NCI-H345 treated with DMSO at 0.1 percent for 48 hours (cell line): Measurements from ENCODE around the gene EGFR.

ENCODE experiments used
- DNase-seq: peaks from one replicate; lab custom pipeline; 2025; ENCODE audit not compliant: unreplicated experiment; lab: John Stamatoyannopoulos, UW

Gene EGFR

DNA sequence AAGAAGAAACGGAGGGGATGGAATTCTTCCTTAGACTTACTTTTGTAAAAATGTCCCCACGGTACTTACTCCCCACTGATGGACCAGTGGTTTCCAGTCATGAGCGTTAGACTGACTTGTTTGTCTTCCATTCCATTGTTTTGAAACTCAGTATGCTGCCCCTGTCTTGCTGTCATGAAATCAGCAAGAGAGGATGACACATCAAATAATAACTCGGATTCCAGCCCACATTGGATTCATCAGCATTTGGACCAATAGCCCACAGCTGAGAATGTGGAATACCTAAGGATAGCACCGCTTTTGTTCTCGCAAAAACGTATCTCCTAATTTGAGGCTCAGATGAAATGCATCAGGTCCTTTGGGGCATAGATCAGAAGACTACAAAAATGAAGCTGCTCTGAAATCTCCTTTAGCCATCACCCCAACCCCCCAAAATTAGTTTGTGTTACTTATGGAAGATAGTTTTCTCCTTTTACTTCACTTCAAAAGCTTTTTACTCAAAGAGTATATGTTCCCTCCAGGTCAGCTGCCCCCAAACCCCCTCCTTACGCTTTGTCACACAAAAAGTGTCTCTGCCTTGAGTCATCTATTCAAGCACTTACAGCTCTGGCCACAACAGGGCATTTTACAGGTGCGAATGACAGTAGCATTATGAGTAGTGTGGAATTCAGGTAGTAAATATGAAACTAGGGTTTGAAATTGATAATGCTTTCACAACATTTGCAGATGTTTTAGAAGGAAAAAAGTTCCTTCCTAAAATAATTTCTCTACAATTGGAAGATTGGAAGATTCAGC lies 187.6 kb downstream of the EGFR start:
- no peak for DNase-seq

DNA sequence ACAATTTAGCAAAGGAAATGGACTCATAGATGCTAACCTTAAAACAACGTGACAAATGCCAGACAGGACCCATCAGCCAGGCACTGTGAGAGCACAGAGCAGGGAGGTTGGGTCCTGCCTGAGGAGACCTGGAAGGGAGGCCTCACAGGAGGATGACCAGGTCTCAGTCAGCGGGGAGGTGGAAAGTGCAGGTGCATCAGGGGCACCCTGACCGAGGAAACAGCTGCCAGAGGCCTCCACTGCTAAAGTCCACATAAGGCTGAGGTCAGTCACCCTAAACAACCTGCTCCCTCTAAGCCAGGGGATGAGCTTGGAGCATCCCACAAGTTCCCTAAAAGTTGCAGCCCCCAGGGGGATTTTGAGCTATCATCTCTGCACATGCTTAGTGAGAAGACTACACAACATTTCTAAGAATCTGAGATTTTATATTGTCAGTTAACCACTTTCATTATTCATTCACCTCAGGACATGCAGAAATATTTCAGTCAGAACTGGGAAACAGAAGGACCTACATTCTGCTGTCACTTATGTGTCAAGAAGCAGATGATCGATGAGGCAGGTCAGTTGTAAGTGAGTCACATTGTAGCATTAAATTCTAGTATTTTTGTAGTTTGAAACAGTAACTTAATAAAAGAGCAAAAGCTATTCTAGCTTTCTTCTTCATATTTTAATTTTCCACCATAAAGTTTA lies 188.8 kb downstream of the EGFR start:
- no peak for DNase-seq

DNA sequence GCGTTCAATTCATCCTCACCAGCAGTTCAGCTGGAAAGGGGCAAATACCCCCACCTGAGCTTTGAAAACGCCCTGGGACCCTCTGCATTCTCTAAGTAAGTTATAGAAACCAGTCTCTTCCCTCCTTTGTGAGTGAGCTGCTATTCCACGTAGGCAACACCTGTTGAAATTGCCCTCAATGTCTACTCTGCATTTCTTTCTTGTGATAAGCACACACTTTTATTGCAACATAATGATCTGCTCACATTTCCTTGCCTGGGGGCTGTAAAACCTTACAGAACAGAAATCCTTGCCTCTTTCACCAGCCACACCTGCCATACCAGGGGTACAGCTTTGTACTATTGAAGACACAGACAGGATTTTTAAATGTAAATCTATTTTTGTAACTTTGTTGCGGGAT lies 190.5 kb downstream of the EGFR start:
- no peak for DNase-seq

DNA sequence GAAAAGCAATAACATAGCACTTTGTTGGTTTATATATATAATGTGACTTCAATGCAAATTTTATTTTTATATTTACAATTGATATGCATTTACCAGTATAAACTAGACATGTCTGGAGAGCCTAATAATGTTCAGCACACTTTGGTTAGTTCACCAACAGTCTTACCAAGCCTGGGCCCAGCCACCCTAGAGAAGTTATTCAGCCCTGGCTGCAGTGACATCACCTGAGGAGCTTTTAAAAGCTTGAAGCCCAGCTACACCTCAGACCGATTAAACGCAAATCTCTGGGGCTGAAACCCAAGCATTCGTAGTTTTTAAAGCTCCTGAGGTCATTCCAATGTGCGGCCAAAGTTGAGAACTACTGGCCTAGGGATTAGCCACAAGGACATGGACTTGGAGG lies 191.4 kb downstream of the EGFR start:
- no peak for DNase-seq

DNA sequence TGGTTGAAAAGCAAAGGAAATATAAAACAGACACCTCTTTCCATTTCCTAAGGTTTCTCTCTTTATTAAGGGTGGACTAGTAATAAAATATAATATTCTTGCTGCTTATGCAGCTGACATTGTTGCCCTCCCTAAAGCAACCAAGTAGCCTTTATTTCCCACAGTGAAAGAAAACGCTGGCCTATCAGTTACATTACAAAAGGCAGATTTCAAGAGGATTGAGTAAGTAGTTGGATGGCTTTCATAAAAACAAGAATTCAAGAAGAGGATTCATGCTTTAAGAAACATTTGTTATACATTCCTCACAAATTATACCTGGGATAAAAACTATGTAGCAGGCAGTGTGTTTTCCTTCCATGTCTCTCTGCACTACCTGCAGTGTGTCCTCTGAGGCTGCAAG lies 191.9 kb downstream of the EGFR start:
- no peak for DNase-seq

DNA sequence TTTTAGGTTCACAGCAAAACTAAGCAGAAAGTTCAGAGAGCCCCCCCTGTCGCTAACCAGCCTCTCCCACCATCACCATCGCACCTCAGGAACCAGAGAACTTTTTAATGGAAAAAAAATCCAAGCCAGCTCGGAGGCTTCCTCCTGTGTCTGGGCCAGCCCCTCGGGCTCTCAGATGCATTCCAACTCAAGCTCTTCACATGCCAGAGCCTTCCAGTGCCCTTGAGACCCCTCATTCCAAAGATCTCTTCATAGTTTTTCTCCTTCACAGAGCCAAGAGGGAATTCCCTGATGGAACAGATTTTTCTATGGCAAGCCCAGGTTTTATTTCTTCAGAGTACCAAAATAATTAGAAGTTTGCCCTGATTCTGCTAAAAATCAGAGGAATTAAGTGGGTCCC lies 192.9 kb downstream of the EGFR start:
- no peak for DNase-seq

DNA sequence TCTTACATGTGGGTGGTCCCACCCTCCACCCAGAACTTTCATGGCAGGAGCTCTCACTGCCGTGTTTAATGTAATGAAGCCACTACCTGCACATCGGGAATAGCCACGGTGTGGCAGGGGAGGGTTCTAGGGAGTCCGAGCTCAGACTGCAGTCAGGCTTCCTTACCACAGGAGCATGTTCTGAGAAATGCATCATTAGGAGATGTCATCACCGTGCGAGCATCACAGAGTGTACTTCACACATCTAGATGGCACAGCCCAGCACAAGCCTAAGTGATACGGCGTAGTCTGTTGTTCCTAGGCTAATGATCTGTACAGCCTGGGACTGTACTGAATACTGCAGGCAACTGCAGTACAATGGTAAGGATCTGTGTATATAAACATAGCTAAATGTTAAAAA lies 193.4 kb downstream of the EGFR start:
- DNase-seq: no peak

DNA sequence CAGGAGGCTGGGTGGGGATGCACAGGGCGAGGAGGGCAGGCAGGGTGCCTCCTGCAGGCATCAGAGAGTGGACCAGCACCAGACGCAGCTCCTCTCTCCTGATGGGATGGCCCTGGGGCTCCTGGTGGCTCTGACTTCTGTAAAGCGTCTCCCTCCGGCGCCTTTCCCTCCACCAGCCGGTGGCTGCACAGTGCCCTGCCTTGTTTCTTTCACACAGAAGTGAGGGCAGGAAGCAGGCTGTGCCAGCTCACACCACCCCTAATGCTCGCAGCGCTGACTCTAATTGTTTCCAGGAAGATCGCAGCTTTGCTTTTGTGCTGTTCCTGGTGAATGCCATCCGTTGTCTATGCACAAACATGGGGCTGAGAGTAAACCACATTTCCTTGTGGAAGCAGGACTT lies 194.0 kb downstream of the EGFR start:
- DNase-seq: no peak

DNA sequence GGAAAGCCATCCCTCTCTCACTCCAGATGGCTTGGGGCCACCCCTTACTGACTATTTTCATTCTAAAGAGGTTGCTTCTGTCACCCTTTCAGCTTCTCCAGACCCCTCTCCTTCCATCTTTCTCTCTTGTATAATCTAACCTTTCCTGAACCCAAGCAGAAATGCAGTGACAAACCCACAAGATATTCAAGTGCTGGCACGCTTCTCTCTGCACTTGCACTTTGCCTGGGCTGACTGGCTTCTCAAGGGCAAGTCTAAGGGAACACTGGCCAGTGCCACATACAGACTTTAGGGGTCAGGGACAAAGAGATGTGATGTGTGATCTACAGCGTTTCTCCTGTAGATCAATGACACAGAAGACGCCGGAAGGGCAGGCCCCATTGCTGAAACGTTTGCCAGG lies 195.9 kb downstream of the EGFR start:
- DNase-seq: no peak

DNA sequence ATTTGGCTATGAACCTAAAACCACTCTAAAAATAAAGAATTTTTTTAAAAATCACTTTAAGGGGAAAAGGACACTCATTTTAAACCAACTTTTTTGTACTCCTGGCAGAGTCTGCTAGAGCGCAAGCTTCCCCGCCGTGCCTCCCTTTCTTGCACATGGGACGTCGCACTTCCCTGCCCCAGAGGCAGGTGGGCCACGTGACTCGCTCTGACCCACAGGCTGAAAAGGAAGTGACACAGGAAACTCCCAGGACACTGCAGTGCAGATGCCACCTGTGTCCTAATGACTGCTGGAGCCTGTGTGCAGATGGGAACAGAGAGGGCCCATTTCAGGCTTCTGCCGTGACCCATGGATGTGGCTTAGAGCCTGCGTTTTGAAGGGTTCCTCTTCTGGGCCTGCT lies 204.2 kb downstream of the EGFR start:
- DNase-seq: no peak

DNA sequence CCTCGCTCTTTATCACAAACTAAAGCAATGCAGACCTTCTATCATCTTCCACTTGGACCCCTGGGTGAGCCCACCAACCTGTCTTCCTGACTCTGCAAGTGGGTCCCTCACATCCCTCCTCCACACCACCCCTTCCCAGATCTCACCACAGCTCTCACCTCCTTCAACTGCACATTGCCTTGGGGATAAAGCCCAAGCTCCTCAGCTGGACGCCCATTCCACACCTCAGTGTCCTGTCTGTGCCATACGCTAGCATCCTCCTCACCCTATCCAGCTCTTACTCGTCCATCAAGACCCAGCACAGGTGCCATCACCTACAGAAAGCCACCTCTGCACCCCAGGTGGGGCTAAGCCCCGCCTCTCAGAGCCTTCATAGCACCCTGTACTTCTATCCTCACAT lies 205.3 kb downstream of the EGFR start:
- DNase-seq: no peak

DNA sequence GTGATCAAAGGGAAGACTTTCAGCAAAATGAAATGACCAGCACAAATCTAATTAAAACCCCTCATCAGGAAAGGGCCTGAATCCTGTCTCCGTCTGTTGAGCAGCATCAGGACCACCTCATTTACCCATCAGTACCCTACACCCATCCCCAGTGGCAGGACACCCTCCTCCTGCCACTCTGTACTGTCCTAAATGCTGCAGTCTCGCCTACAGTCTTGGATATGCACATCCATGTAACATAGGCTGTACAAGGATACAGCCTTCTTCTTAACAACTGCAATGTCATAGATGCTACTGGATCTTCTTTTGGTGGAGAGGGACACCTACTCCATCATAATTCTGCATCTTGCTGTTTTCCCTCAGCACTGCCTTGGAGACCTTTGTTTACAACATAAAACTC lies 206.0 kb downstream of the EGFR start:
- no peak for DNase-seq

DNA sequence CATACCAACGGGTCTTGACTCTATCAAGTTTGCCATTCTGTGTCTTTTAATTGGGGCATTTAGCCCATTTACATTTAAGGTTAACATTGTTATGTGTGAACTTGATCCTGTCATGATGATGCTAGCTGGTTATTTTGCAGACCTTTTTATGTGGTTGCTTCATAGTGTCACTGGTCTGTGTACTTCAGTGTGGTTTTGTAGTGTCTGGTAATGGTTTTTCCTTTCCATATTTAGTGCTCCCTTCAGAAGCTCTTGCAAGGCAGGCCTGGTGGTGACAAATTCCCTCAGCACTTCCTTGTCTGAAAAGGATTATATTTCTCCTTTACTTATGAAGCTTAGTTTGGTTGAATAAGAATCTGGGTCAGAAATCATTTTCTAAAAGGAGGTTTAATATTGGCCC lies 211.2 kb downstream of the EGFR start:
- no peak for DNase-seq

DNA sequence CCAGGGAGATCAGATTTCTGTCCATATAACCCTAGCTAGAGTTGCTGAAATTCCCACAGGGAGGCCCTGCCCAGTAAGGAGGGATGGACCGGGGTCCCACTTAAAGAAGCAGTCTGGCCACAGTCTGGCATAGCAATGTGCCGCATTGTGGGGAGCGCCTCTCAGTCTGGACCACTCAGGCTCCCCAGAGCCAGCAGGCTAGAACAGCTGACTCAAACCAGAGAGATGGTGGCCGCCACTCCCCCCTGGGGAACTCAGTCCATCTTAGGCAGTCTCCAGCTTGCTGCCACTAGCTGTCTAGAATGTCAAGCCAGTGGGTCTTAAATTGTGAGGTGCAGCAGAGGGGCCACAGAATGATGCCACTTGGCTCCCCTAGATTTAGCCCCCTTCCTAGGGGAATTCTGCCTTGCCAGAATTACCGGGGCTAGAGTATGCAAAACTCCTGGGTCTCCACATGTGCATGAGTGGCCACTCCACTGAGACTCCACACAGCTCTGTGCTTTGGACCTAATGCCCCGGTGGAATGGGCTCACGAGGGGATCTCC lies 213.0 kb downstream of the EGFR start:
- DNase-seq: no peak

DNA sequence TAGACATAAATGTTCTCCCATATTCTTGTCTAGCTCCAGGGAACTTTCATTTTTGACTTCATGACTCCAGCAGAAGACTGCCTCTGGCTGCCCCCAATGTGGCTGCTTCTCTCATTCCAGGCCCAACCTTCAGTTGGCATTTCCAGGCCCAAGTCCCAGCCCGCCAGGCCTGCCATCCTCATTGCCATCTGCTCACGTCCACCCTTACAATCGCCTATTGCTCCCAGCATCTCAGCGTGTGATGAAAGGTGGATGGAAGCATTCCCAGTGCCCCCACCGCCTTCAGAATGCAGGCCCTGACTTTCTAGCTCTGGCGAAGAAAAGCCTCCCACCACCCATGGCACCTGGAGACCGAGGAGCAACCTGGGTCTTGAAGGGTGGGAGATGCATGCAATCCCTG lies 214.2 kb downstream of the EGFR start:
- no peak for DNase-seq

DNA sequence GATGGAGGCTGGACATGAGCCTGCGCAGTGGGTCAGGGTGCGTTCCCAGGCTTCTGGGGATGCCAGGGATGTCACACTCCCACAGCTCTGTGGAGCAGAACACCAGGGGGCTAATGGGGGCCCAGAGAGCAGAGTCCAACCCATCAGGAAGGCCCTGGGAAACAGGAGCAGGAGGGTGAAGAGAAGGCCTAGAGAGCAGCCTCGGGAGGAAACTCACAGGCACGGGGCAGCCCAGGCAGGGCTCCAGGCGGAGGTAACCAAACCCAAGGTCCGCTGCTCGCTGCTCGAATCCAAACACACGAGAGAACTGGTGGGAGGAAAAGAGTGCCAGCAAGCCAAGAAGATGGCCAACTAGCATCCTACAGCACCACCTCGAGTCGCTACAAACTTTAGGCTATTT lies 215.6 kb downstream of the EGFR start:
- no peak for DNase-seq

DNA sequence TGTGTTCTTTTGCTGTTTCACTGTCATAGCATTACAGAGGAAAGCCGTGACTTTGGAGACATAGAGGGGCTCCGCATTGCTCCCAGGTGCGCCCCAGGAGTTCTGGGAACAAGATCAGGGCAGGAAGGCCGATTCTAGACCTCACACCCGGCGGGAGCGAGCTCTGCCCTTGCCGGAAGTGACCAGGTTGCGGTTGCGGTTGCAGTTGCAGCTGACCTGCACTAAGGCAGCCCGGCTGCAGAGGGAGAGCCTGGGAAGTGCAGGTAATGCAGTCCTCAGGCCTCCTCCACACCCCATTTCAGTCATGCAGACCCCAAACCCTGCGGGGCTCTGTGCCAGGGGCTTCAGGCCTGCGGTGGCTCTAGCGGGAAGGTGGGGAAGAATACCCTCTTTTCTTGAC lies 216.3 kb downstream of the EGFR start:
- DNase-seq: no peak

DNA sequence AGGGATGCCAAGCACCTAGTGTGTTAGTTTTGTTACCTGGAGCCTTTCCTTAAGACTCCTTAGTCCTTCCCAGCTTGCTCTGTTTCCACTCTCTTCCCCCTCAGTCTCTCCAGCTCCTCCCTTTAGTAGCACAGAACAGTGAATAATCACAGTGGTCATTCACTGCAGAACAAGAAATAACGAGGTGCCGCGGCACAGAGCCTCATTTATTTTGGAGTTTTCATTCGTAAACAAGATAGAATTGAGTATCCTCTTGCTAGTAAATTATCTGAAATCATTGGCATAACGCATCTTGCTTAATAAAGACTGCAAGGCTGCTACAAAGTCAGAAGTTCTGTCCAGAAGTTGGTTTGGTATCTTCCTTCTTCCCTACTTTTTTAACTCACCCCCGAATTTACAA lies 217.0 kb downstream of the EGFR start:
- no peak for DNase-seq

DNA sequence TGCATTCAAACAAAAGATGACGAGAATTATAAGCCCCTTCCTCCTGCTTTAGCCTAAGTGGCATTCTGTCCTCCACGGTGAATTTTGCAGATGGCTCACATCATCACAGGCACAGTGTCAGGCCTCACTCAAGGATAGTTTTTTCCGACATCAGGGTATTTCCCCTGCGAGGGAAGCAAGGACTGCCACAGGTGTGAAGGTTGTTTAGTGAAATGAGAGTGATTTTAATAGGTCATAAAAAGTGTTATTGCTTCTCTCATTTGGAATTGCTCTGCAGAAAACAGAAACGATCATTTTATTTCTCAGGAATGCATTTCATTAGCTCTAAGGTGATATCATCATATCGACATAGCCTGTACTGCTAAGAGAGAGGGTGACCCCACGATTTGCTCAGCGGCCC lies 217.7 kb downstream of the EGFR start:
- DNase-seq: no peak

DNA sequence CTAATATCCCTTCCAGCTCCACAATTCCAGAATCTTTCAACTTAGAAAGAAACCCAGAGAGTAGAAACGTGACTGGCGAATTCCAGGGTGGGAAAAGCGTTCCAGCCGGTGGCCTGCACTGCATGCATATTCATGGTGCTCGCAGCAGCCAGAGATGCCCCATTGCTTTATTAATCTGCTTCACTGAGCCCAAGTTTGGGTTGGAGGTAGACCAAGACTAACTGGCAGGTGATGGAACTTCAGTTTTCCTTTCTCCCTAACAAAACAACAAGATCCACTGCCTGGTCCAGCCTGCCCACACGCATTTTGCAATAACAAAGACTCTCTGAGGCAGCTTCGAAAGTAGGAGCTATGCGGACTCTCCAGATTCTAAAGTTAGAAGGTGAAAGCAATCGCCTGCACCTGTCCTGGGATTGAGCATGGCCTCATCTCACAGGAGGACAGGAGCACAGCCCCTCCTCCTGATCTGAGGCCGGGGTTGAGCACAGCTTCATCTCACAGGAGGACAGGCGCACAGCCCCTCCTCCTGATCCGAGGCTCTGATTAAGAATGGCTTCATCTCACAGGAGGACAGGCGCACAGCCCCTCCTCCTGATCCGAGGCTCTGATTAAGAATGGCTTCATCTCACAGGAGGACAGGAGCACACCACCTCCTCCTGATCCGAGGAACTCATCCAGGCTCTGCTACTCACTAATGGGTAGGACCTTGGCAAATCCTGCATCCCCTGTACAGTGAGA lies 218.5 kb downstream of the EGFR start:
- DNase-seq: no peak

DNA sequence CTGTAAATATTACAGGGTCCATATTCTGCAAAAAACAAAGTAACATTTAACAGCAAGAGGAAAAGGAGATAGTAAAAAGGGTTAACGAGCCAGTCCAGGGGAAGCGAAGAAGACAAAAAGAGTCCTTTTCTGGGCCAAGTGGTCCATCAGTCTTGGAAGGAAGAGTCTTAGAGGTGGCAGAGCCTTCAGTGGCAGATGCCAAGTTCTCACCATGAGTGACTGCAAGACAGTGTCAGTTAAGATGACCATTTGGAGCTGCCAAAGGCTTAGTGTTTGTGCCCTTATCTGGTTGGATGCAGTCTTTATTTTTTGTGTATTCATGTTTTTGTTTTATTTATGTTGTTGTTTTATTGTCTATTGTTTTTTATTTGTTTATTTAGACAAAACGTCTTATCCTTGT lies 220.6 kb downstream of the EGFR start:
- no peak for DNase-seq
